DOHH2 (cell line): ENCODE measurements around the gene F10.

Source experiments
- CTCF ChIP-seq: fragments of 200-600 bp; sonication (generic); IDR thresholded peaks from one replicate; pipeline ENCODE4 v1.5.1; 2014; ENCODE audit warnings: antibody characterized with exemption, mild to moderate bottlenecking, low read depth, low read length; ENCODE audit not compliant: poor library complexity, severe bottlenecking
- EZH2phosphoT487 ChIP-seq: fragments of 200-600 bp; sonication (generic); IDR thresholded peaks from 2 replicates; pipeline ENCODE4 v1.6.1; 2017; ENCODE audit warnings: borderline replicate concordance, mild to moderate bottlenecking, antibody characterized with exemption, low read length, moderate library complexity, mixed read lengths

DNA sequence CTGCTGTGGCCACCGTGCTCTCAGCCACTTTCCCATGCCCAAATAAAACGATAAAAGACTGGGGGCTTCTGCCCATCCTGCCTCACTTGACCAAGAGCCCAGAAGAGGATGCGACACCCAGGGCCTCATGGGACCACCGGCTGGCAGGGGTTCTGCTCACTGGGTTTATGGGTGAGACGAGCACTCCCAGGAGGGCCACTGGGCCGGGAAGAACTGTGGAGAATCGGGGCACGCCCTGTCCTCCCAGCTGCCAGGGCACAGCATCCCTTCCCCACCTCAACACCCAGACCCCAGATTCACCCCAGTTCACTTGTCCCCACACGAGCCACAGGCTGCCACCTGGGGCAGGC is 4.7 kb upstream of the F10 start:
- TF ChIP-seq CTCF (no peak), EZH2phosphoT487 (no peak)
